Lower leg skin (tissue), 4 donors: ENCODE results near the gene TACR1. TPM values are rescaled to one million over a fixed set of nuclear protein-coding genes. Genes with fewer than 3 reads are reported as not detected.
"Not testable (repeated sequence)": the region's sequence is repeated elsewhere in the genome, so short reads cannot be mapped to it uniquely, and the experiment has no call there.

ENCODE experiments used
- DNase-seq, 2 donors: peaks; one replicate each; pipeline ENCODE4 v3.0.0-alpha.2; 2019; ENCODE audit warnings: low spot score in 2 of 2
- H3K4me3 ChIP-seq: fragments of 200-600 bp; sonication (generic); 2 replicates; pipeline ENCODE4 v1.5.1; 2017; ENCODE audit warnings: mild to moderate bottlenecking, low read depth; ENCODE audit not compliant: poor library complexity, severe bottlenecking
- CTCF ChIP-seq, 3 donors: fragments of 450-650 bp; IDR thresholded peaks; one replicate each; pipeline ENCODE4 v1.5.1; 2016; ENCODE audit warnings: antibody characterized with exemption in 3 of 3, mild to moderate bottlenecking in 3 of 3, moderate library complexity in 2 of 3
- POLR2A ChIP-seq, 2 donors: fragments of 450-650 bp; IDR thresholded peaks; one replicate each; pipeline ENCODE4 v1.6.1; 2016 to 2017; ENCODE audit warnings: antibody characterized with exemption in 2 of 2, mild to moderate bottlenecking in 1 of 2, moderate library complexity in 1 of 2
- WGBS, 2 donors: methylation state at CpG; one replicate each; pipeline ENCODE4 v1.1.5; 2018; 5-methylcytosine and 5-hydroxymethylcytosine counted together
- intact Hi-C: fragments of 100-400 bp; cut with DNase I; formaldehyde crosslinking; loops from one replicate; pipeline ENCODE4 v1.15.0; 2023; ENCODE audit warnings: low total_unique reads
- total RNA-seq, 4 donors: library from RNA; depleted of rRNA; stranded (reverse); fragments of >200 nt; gene quantifications; one replicate each; pipeline ENCODE4 v1.1.0, GENCODE V29; 2016

TACR1 gene
- total RNA-seq, 4 donors from 2014 or later = 0.95 to 8.0 (median 2.7) TPM

GRCh38 chr2:75221862-75222261 is 22.5 kb upstream of the TACR1 start:
- H3K4me3 ChIP-seq = no peak overlapping the region
- no peak for DNase-seq
- TF ChIP-seq CTCF (IDR thresholded peaks at IDR 0.05) = no peak
- TF ChIP-seq POLR2A (IDR thresholded peaks at IDR 0.05) = no peak
- WGBS, 2 donors = 87 to 89% methylated on average over 3 of the region's 3 CpGs
- intact Hi-C loops = no loop called here

GRCh38 chr2:75219213-75219612 is 19.9 kb upstream of the TACR1 start:
- WGBS, 2 donors = 81 to 83% methylated on average over 4 of the region's 4 CpGs
- intact Hi-C loops = not testable (repeated sequence)

GRCh38 chr2:75211266-75211770 is 12.0 kb upstream of the TACR1 start:
- TF ChIP-seq POLR2A (IDR thresholded peaks at IDR 0.05) (no peak), CTCF (IDR thresholded peaks at IDR 0.05) (no peak)
- 69 to 80% methylated on average over 1 of the region's 1 CpG for WGBS, 2 donors
- intact Hi-C loops = no loop called here
- no peak overlapping the region for H3K4me3 ChIP-seq
- DNase-seq = no peak

More at GRCh38 chr2:75219213-75219612, 19.9 kb upstream of the TACR1 start:
- not testable (repeated sequence) for DNase-seq, H3K4me3 ChIP-seq

GRCh38 chr2:75210409-75210808 is 11.1 kb upstream of the TACR1 start:
- WGBS, 2 donors = 95% methylated on average over 3 of the region's 3 CpGs
- intact Hi-C loops = no loop called here
- TF ChIP-seq POLR2A (IDR thresholded peaks at IDR 0.05) (no peak), CTCF (IDR thresholded peaks at IDR 0.05) (no peak)
- no peak overlapping the region for H3K4me3 ChIP-seq
- DNase-seq = no peak

GRCh38 chr2:75208738-75209137 is 9.4 kb upstream of the TACR1 start:
- 49 to 57% methylated on average over 6 of the region's 6 CpGs for WGBS, 2 donors
- DNase-seq = no peak
- intact Hi-C loops = no loop called here
- TF ChIP-seq CTCF (IDR thresholded peaks at IDR 0.05) = no peak
- no peak for TF ChIP-seq POLR2A (IDR thresholded peaks at IDR 0.05)
- H3K4me3 ChIP-seq = no peak overlapping the region

- 87% methylated on average over 3 of the region's 3 CpGs for WGBS, 2 donors
- no peak for DNase-seq
- intact Hi-C loops = no loop called here
- TF ChIP-seq POLR2A (IDR thresholded peaks at IDR 0.05) = no peak
- no peak overlapping the region for H3K4me3 ChIP-seq
Observed at GRCh38 chr2:75204833-75205232, 5.5 kb upstream of the TACR1 start.

GRCh38 chr2:75202359-75202758 is 3.0 kb upstream of the TACR1 start:
- no peak overlapping the region for H3K4me3 ChIP-seq
- no peak for TF ChIP-seq POLR2A (IDR thresholded peaks at IDR 0.05)
- TF ChIP-seq CTCF (IDR thresholded peaks at IDR 0.05) = no peak
- no peak for DNase-seq
- intact Hi-C loops = no loop called here
- 63 to 73% methylated on average over 2 of the region's 2 CpGs for WGBS, 2 donors
